Chondrocyte (in vitro differentiated cells): ENCODE measurements around the gene PHLDA2. TPM values are rescaled to one million over a fixed set of nuclear protein-coding genes. Genes with fewer than 3 reads are reported as not detected.

Experiments used
- DNase-seq: peaks from one replicate; pipeline ENCODE4 v3.0.0; 2021; ENCODE audit warnings: mixed read lengths, low spot score
- H3K27ac Mint-ChIP-seq: one replicate; pipeline ENCODE4 v1.8.0; 2021; ENCODE audit warnings: mild to moderate bottlenecking, moderate library complexity, mixed read lengths; ENCODE audit not compliant: unreplicated experiment
- H3K27me3 Mint-ChIP-seq: 2 replicates; pipeline ENCODE4 v1.8.0; 2021; ENCODE audit warnings: low read depth, mixed read lengths
- H3K36me3 Mint-ChIP-seq: 2 replicates; pipeline ENCODE4 v1.8.0; 2021; ENCODE audit warnings: low read depth, mixed read lengths
- H3K4me1 Mint-ChIP-seq: 2 replicates; pipeline ENCODE4 v1.8.0; 2021; ENCODE audit warnings: low read depth, mild to moderate bottlenecking, mixed read lengths
- H3K4me3 Mint-ChIP-seq: one replicate; pipeline ENCODE4 v1.8.0; 2021; ENCODE audit warnings: mild to moderate bottlenecking, moderate library complexity, mixed read lengths; ENCODE audit not compliant: unreplicated experiment
- H3K9me3 Mint-ChIP-seq: 2 replicates; pipeline ENCODE4 v1.8.0; 2021; ENCODE audit warnings: low read depth, mixed read lengths
- total RNA-seq: library from RNA; stranded (reverse); gene quantifications from 3 replicates; pipeline ENCODE4 v1.2.1, GENCODE V29; 2021
- TF ChIP-seq, protein P1 (sequence below): fragments of 200-600 bp; sonication (generic); IDR thresholded peaks from 2 replicates; pipeline ENCODE4 v1.5.0; 2021; ENCODE audit warnings: antibody characterized with exemption, mild to moderate bottlenecking, moderate library complexity

PHLDA2 gene
- total RNA-seq, 1 donor from 2014 or later, result 64.4 TPM

- H3K9me3 Mint-ChIP-seq, result no peaks in the 10 kb centered on the region
- H3K27ac Mint-ChIP-seq, result peak overlapping the region; percentile 83
- H3K36me3 Mint-ChIP-seq, result no peaks in the 10 kb centered on the region
- H3K4me1 Mint-ChIP-seq, result peaks cover 41% of the 10 kb centered on the region
- H3K4me3 Mint-ChIP-seq, result peak overlapping the region; percentile 92
- TF ChIP-seq, protein P1, sequence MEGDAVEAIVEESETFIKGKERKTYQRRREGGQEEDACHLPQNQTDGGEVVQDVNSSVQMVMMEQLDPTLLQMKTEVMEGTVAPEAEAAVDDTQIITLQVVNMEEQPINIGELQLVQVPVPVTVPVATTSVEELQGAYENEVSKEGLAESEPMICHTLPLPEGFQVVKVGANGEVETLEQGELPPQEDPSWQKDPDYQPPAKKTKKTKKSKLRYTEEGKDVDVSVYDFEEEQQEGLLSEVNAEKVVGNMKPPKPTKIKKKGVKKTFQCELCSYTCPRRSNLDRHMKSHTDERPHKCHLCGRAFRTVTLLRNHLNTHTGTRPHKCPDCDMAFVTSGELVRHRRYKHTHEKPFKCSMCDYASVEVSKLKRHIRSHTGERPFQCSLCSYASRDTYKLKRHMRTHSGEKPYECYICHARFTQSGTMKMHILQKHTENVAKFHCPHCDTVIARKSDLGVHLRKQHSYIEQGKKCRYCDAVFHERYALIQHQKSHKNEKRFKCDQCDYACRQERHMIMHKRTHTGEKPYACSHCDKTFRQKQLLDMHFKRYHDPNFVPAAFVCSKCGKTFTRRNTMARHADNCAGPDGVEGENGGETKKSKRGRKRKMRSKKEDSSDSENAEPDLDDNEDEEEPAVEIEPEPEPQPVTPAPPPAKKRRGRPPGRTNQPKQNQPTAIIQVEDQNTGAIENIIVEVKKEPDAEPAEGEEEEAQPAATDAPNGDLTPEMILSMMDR, result no peak
- no peaks in the 10 kb centered on the region for H3K27me3 Mint-ChIP-seq
- peak; percentile 37 for DNase-seq
Measured at GRCh38 chr11:2927121-2927800, 2.0 kb downstream of the PHLDA2 start.

- Mint-ChIP-seq H3K4me3 (no peak overlapping the region), H3K36me3 (no peaks in the 10 kb centered on the region), H3K27me3 (no peaks in the 10 kb centered on the region), H3K9me3 (no peaks in the 10 kb centered on the region), H3K4me1 (peaks cover 38% of the 10 kb centered on the region), H3K27ac (no peak overlapping the region)
- TF ChIP-seq, protein P1, result no peak
- DNase-seq, result no peak
Measured at GRCh38 chr11:2926611-2927051, 2.6 kb downstream of the PHLDA2 start.

GRCh38 chr11:2924821-2925675 lies 4.2 kb downstream of the PHLDA2 start:
- peaks cover 31% of the 10 kb centered on the region for H3K4me1 Mint-ChIP-seq
- no peak overlapping the region for H3K27ac Mint-ChIP-seq
- H3K4me3 Mint-ChIP-seq, result no peak overlapping the region
- H3K27me3 Mint-ChIP-seq, result no peaks in the 10 kb centered on the region
- no peaks in the 10 kb centered on the region for H3K36me3 Mint-ChIP-seq
- no peaks in the 10 kb centered on the region for H3K9me3 Mint-ChIP-seq
- DNase-seq, result no peak
- TF ChIP-seq, protein P1, result no peak

DNA sequence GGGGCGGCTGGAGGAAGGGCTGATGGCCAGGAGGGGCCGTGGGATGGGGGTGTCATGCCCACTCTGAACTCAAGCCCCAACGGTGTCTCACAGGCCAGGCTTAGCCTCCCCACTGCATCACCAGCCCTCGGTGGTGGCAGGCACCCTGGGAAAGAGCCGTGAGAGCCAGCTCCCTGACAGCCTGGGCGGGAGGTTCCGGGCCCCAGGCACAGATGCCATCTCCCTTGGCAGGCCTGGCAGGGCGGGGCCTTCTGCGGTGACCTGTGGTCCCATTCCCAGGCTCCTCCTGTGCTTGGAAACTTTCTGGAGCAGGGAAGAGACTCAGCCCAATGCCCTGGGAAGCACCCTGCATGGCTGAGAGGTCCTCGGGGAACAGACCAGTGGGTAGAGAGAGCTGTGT lies 4.8 kb downstream of the PHLDA2 start:
- DNase-seq, result no peak
- H3K27me3 Mint-ChIP-seq, result no peaks in the 10 kb centered on the region
- peaks cover 28% of the 10 kb centered on the region for H3K4me1 Mint-ChIP-seq
- no peaks in the 10 kb centered on the region for H3K36me3 Mint-ChIP-seq
- H3K4me3 Mint-ChIP-seq, result no peak overlapping the region
- no peaks in the 10 kb centered on the region for H3K9me3 Mint-ChIP-seq
- H3K27ac Mint-ChIP-seq, result no peak overlapping the region
- TF ChIP-seq, protein P1, result no peak
